ENCODE measurements around the gene SORCS2.

- TF ChIP-seq, protein P1, sequence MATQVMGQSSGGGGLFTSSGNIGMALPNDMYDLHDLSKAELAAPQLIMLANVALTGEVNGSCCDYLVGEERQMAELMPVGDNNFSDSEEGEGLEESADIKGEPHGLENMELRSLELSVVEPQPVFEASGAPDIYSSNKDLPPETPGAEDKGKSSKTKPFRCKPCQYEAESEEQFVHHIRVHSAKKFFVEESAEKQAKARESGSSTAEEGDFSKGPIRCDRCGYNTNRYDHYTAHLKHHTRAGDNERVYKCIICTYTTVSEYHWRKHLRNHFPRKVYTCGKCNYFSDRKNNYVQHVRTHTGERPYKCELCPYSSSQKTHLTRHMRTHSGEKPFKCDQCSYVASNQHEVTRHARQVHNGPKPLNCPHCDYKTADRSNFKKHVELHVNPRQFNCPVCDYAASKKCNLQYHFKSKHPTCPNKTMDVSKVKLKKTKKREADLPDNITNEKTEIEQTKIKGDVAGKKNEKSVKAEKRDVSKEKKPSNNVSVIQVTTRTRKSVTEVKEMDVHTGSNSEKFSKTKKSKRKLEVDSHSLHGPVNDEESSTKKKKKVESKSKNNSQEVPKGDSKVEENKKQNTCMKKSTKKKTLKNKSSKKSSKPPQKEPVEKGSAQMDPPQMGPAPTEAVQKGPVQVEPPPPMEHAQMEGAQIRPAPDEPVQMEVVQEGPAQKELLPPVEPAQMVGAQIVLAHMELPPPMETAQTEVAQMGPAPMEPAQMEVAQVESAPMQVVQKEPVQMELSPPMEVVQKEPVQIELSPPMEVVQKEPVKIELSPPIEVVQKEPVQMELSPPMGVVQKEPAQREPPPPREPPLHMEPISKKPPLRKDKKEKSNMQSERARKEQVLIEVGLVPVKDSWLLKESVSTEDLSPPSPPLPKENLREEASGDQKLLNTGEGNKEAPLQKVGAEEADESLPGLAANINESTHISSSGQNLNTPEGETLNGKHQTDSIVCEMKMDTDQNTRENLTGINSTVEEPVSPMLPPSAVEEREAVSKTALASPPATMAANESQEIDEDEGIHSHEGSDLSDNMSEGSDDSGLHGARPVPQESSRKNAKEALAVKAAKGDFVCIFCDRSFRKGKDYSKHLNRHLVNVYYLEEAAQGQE (IDR thresholded peaks at IDR 0.05; ENCODE audit: borderline replicate concordance), result no peak
- TF ChIP-seq RAD21 (conservative IDR thresholded peaks at IDR 0.05) (no peak), TAF1 (IDR thresholded peaks at IDR 0.05; ENCODE audit: low read depth) (no peak)
- TF ChIP-seq, protein P2, sequence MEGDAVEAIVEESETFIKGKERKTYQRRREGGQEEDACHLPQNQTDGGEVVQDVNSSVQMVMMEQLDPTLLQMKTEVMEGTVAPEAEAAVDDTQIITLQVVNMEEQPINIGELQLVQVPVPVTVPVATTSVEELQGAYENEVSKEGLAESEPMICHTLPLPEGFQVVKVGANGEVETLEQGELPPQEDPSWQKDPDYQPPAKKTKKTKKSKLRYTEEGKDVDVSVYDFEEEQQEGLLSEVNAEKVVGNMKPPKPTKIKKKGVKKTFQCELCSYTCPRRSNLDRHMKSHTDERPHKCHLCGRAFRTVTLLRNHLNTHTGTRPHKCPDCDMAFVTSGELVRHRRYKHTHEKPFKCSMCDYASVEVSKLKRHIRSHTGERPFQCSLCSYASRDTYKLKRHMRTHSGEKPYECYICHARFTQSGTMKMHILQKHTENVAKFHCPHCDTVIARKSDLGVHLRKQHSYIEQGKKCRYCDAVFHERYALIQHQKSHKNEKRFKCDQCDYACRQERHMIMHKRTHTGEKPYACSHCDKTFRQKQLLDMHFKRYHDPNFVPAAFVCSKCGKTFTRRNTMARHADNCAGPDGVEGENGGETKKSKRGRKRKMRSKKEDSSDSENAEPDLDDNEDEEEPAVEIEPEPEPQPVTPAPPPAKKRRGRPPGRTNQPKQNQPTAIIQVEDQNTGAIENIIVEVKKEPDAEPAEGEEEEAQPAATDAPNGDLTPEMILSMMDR (IDR thresholded peaks at IDR 0.05; ENCODE audit: poor library complexity, severe bottlenecking), result no peak
Measured at GRCh38 chr4:7709431-7709830, 517.1 kb downstream of the SORCS2 start.

Data from neural cell (in vitro differentiated cells).